ENCODE results near the gene HS6ST3.
"Not testable (repeated sequence)": the region's sequence is repeated elsewhere in the genome, so short reads cannot be mapped to it uniquely, and the experiment has no call there.

DNA sequence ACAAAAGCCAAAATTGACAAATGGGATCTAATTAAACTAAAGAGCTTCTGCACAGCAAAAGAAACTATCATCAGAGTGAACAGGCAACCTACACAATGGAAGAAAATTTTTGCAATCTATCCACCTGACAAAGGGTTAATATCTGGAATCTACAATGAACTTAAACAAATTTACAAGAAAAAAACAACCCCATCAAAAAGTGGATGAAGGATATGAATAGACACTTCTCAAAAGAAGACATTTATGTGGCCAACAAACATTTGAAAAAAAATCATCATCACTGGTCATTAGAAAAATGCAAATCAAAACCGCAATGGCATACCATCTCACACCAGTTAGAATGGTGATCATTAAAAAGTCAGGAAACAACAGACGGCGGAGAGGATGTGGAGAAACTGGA, 688.4 kb downstream of the HS6ST3 start:
- TF ChIP-seq, protein P1, sequence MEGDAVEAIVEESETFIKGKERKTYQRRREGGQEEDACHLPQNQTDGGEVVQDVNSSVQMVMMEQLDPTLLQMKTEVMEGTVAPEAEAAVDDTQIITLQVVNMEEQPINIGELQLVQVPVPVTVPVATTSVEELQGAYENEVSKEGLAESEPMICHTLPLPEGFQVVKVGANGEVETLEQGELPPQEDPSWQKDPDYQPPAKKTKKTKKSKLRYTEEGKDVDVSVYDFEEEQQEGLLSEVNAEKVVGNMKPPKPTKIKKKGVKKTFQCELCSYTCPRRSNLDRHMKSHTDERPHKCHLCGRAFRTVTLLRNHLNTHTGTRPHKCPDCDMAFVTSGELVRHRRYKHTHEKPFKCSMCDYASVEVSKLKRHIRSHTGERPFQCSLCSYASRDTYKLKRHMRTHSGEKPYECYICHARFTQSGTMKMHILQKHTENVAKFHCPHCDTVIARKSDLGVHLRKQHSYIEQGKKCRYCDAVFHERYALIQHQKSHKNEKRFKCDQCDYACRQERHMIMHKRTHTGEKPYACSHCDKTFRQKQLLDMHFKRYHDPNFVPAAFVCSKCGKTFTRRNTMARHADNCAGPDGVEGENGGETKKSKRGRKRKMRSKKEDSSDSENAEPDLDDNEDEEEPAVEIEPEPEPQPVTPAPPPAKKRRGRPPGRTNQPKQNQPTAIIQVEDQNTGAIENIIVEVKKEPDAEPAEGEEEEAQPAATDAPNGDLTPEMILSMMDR (IDR thresholded peaks at IDR 0.05 in 8 of 11, conservative IDR thresholded peaks at IDR 0.05 in 3 of 11) = not testable (repeated sequence)
- not testable (repeated sequence) for TF ChIP-seq POLR2AphosphoS5 (IDR thresholded peaks at IDR 0.05)

Measured in spleen (tissue), 7 donors.